CD4-positive, alpha-beta T cell treated with Interleukin-4 for 4 hours (primary cell): ENCODE results near the gene LIMS2.
A peak's percentile ranks its signal among the peaks of the same experiment; 100 is the strongest.

Experiments
- DNase-seq: peaks from one replicate; pipeline ENCODE4 v3.0.0-alpha.2; 2020

LIMS2 gene

GRCh38 chr2:127644066-127645025 lies 31.0 kb downstream of the LIMS2 start:
- no peak for DNase-seq

GRCh38 chr2:127643439-127644065 lies 31.8 kb downstream of the LIMS2 start:
- no peak for DNase-seq

- no peak for DNase-seq
Measured at GRCh38 chr2:127642706-127643438, 32.5 kb downstream of the LIMS2 start.

GRCh38 chr2:127641846-127642507 lies 33.4 kb downstream of the LIMS2 start:
- DNase-seq: peak; percentile 51

- peak; percentile 8 for DNase-seq
Measured at GRCh38 chr2:127641133-127641532, 34.2 kb downstream of the LIMS2 start.

- peak; percentile 9 for DNase-seq
Measured at GRCh38 chr2:127640082-127641072, 35.0 kb downstream of the LIMS2 start.

- no peak for DNase-seq
Measured at GRCh38 chr2:127639111-127639474, 36.2 kb downstream of the LIMS2 start.

- no peak for DNase-seq
Measured at GRCh38 chr2:127638361-127639110, 36.8 kb downstream of the LIMS2 start.

GRCh38 chr2:127637725-127638252 lies 37.5 kb downstream of the LIMS2 start:
- peak; percentile 42 for DNase-seq

GRCh38 chr2:127637236-127637630 lies 38.1 kb downstream of the LIMS2 start:
- no peak for DNase-seq

- no peak for DNase-seq
Measured at GRCh38 chr2:127636248-127637235, 38.8 kb downstream of the LIMS2 start.

- no peak for DNase-seq
Measured at GRCh38 chr2:127635380-127636237, 39.7 kb downstream of the LIMS2 start.

GRCh38 chr2:127634626-127635379 lies 40.5 kb downstream of the LIMS2 start:
- no peak for DNase-seq

GRCh38 chr2:127634066-127634617 lies 41.2 kb downstream of the LIMS2 start:
- DNase-seq: no peak

GRCh38 chr2:127633556-127634065 lies 41.7 kb downstream of the LIMS2 start:
- no peak for DNase-seq

- no peak for DNase-seq
Measured at GRCh38 chr2:127632592-127633489, 42.5 kb downstream of the LIMS2 start.
